IMR-90 (cell line): ENCODE data around the gene PFN2. TPM values are rescaled to one million over a fixed set of nuclear protein-coding genes. Genes with fewer than 3 reads are reported as not detected.

Experiments used
- ATAC-seq: fragments of 200-7000 bp; cut with Tn5 transposase; 2 replicates; pipeline ENCODE4 v1.9.1; 2020; ENCODE audit warnings: low read depth, mild to moderate bottlenecking, moderate library complexity
- BruUV-seq: library from RNA; stranded (reverse); fragments of 400-500 nt; replicated peaks from 2 replicates; lab custom pipeline; 2021; lab: Mats Ljungman, UMichigan
- CTCF ChIA-PET: fragments of 300-600 bp; formaldehyde crosslinking; extraction: SDS; loops from one replicate; lab custom pipeline; 2021; ENCODE audit warnings: antibody characterized with exemption; lab: Yijun Ruan, JAX
- POLR2A ChIA-PET: fragments of 300-600 bp; sonication (Branson Sonifier 250); formaldehyde crosslinking; loops from one replicate; lab custom pipeline; 2022; ENCODE audit warnings: antibody characterized with exemption; ENCODE audit not compliant: unreplicated experiment; lab: Charles Lee
- DNase-seq: peaks from one replicate; pipeline ENCODE4 v3.0.0; 2013
- H2AFZ ChIP-seq: replicated peaks from 2 replicates; pipeline ENCODE3; 2013; ENCODE audit warnings: low read length, mild to moderate bottlenecking; ENCODE audit not compliant: poor library complexity
- H2AK5ac ChIP-seq: 2 replicates; pipeline ENCODE4 v1.6.1; 2013; ENCODE audit warnings: low read depth, low read length, inconsistent platforms
- H2AK9ac ChIP-seq: replicated peaks from 2 replicates; pipeline ENCODE3; 2013; ENCODE audit warnings: mild to moderate bottlenecking, low read depth, low read length, moderate library complexity; ENCODE audit not compliant: poor library complexity
- H2BK120ac ChIP-seq: 2 replicates; pipeline ENCODE4 v1.6.1; 2013; ENCODE audit warnings: low read depth, low read length, inconsistent platforms
- H2BK15ac ChIP-seq: 3 replicates; pipeline ENCODE4 v1.6.1; 2013; ENCODE audit warnings: low read depth, low read length, inconsistent platforms
- H2BK20ac ChIP-seq: 2 replicates; pipeline ENCODE4 v1.6.1; 2013; ENCODE audit warnings: low read depth, mild to moderate bottlenecking, inconsistent platforms, low read length, moderate library complexity
- H2BK5ac ChIP-seq: 2 replicates; pipeline ENCODE4 v1.6.1; 2013; ENCODE audit warnings: mild to moderate bottlenecking, low read depth, low read length, inconsistent platforms; ENCODE audit not compliant: poor library complexity, severe bottlenecking
- H3K14ac ChIP-seq: replicated peaks from 2 replicates; pipeline ENCODE4 v1.6.1; 2013; ENCODE audit warnings: low read depth, low read length, inconsistent platforms
- H3K18ac ChIP-seq: 2 replicates; pipeline ENCODE4 v1.6.1; 2013; ENCODE audit warnings: low read depth, low read length, control low read depth
- H3K23ac ChIP-seq: 2 replicates; pipeline ENCODE4 v1.6.1; 2013; ENCODE audit warnings: low read depth, low read length, inconsistent platforms
- H3K27ac ChIP-seq: 2 replicates; pipeline ENCODE4 v1.5.1; 2013; ENCODE audit warnings: mild to moderate bottlenecking, control low read depth, low read length; ENCODE audit not compliant: insufficient read depth
- H3K27me3 ChIP-seq: 2 replicates; pipeline ENCODE4 v1.6.1; 2013; ENCODE audit warnings: low read length; ENCODE audit not compliant: control insufficient read depth, insufficient read depth
- H3K36me3 ChIP-seq: 2 replicates; pipeline ENCODE4 v1.6.1; 2013; ENCODE audit warnings: low read length, mixed read lengths; ENCODE audit not compliant: control insufficient read depth, insufficient read depth
- H3K4ac ChIP-seq: 2 replicates; pipeline ENCODE4 v1.6.1; 2013; ENCODE audit warnings: low read depth, low read length, inconsistent platforms
- H3K4me1 ChIP-seq: 2 replicates; pipeline ENCODE4 v1.6.1; 2013; ENCODE audit warnings: low read length, mixed read lengths; ENCODE audit not compliant: control insufficient read depth, insufficient read depth
- H3K4me2 ChIP-seq: 2 replicates; pipeline ENCODE4 v1.6.1; 2013; ENCODE audit warnings: low read depth, mild to moderate bottlenecking, control low read depth, low read length, moderate library complexity
- H3K4me3 ChIP-seq: 2 replicates; pipeline ENCODE4 v1.5.1; 2013; ENCODE audit warnings: low read depth, mild to moderate bottlenecking, control low read depth, low read length, moderate library complexity; ENCODE audit not compliant: insufficient read depth
- H3K56ac ChIP-seq: 2 replicates; pipeline ENCODE4 v1.6.1; 2013; ENCODE audit warnings: low read length, inconsistent platforms; ENCODE audit not compliant: insufficient read depth; ENCODE audit errors: extremely low read depth
- H3K79me1 ChIP-seq, 2 experiments: 2 replicates each; pipeline ENCODE4 v1.6.1; 2013; ENCODE audit warnings: low read length in 2 of 2, inconsistent platforms in 1 of 2, low read depth in 1 of 2
- H3K9ac ChIP-seq: 2 replicates; pipeline ENCODE4 v1.6.1; 2013; ENCODE audit warnings: low read depth, low read length, control low read depth
- H3K9me1 ChIP-seq: 2 replicates; pipeline ENCODE4 v1.6.1; 2013; ENCODE audit warnings: low read length, inconsistent platforms; ENCODE audit not compliant: insufficient read depth
- H3K9me3 ChIP-seq: 2 replicates; pipeline ENCODE4 v1.6.1; 2013; ENCODE audit warnings: low read length; ENCODE audit not compliant: control insufficient read depth, insufficient read depth
- H4K20me1 ChIP-seq: 2 replicates; pipeline ENCODE4 v1.6.1; 2013; ENCODE audit warnings: low read length, inconsistent platforms; ENCODE audit not compliant: insufficient read depth
- H4K5ac ChIP-seq: 2 replicates; pipeline ENCODE4 v1.6.1; 2013; ENCODE audit warnings: mild to moderate bottlenecking, low read depth, low read length, control low read depth
- H4K8ac ChIP-seq, 2 experiments: 2 replicates each; pipeline ENCODE4 v1.6.1; 2013; ENCODE audit warnings: low read depth in 2 of 2, low read length in 2 of 2, control low read depth in 1 of 2, inconsistent platforms in 1 of 2
- H4K91ac ChIP-seq: 2 replicates; pipeline ENCODE4 v1.6.1; 2013; ENCODE audit warnings: low read depth, low read length, inconsistent platforms; ENCODE audit not compliant: insufficient read depth
- MAZ ChIP-seq: IDR thresholded peaks from 2 replicates; pipeline ENCODE4 v1.6.1; 2012; ENCODE audit warnings: low read depth, mild to moderate bottlenecking, low read length, improper control_type of control experiment, moderate library complexity, borderline replicate concordance
- dilution Hi-C: fragments of 300-500 bp; cut with HindIII; formaldehyde crosslinking; loops from one replicate; pipeline ENCODE4 v1.14.3; 2018; ENCODE audit warnings: low sequenced_read_pairs; ENCODE audit not compliant: unreplicated experiment
- in situ Hi-C: fragments of 300-500 bp; cut with MboI; formaldehyde crosslinking; loops from 3 replicates; pipeline ENCODE4 v1.14.3; 2019; ENCODE audit warnings: low sequenced_read_pairs, inconsistent platforms, mixed read lengths
- intact Hi-C: fragments of 100-400 bp; cut with micrococcal nuclease; formaldehyde crosslinking; loops from 2 replicates; pipeline ENCODE4 v1.10.0; 2022
- polyA plus RNA-seq, 3 experiments: library from polyadenylated mRNA; depleted of rRNA; stranded (reverse); fragments of >200 nt; gene quantifications; 2 replicates each; pipeline ENCODE4 v1.2.3, GENCODE V29; 2012; ENCODE audit warnings: low replicate concordance in 1 of 3
- total RNA-seq: library from RNA; depleted of rRNA; stranded (reverse); fragments of >200 nt; gene quantifications from 2 replicates; pipeline ENCODE4 v1.2.3, GENCODE V29; 2012

PFN2 gene
- total and polyA plus RNA-seq, 2 of the 4 experiments (the other 2 are of a cell fraction), result 256 to 444 TPM

DNA sequence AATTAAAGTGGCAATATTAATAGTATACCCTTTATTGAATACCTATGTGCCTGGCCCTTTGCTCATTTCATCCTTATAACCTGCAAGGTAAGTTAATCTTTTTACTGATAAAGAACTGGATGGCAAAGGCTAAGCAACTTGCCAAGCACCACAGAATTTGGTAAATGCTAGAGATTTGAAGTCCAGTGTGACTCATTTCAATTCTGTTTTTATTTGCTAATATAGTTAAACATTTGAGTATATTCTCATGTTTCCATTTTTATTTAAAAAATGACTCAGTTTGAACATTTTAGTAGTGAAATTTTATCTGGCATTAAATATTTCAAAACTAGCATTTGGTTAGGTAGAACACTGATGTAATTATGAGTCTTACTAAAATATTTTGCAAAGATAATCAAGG lies 11.3 kb downstream of the PFN2 start:
- Histone ChIP-seq H2BK5ac (no peak overlapping the region), H2AK5ac (no peak overlapping the region), H2BK15ac (no peak overlapping the region), H3K56ac (no peak overlapping the region), H4K91ac (no peak overlapping the region), H4K20me1 (peaks cover 34% of the 10 kb centered on the region; the same call in 1 of the 2 replicates), H3K9me1 (no peaks in the 10 kb centered on the region; the same call in 1 of the 2 replicates), H2AFZ (no peak overlapping the region), H2BK20ac (no peak overlapping the region), H4K8ac (no peak overlapping the region), H3K9ac (no peak overlapping the region), H4K5ac (no peak overlapping the region), H3K4me2 (no peak overlapping the region), H2BK120ac (no peak overlapping the region), H3K18ac (no peak overlapping the region), H3K4ac (no peak overlapping the region), H2AK9ac (no peak overlapping the region), H3K4me3 (no peak overlapping the region), H3K14ac (no peak overlapping the region), H3K23ac (no peak overlapping the region), H3K36me3 (0 out of 2 replicates have a peak, but pooled peaks cover 3% of the 10 kb centered on the region), H3K79me1 (peaks cover 21 to 54% of the 10 kb centered on the region in 2 experiments), H3K9me3 (no peaks in the 10 kb centered on the region), H3K4me1 (no peaks in the 10 kb centered on the region; the same call in 1 of the 2 replicates), H3K27ac (no peak overlapping the region), H3K27me3 (no peaks in the 10 kb centered on the region)
- ATAC-seq (peak; percentile 48), DNase-seq (peak; percentile 34)
- no TSS peak for BruUV-seq
- intact Hi-C loops (no loop called here), dilution Hi-C loops (no loop called here), in situ Hi-C loops (no loop called here)
- ChIA-PET POLR2A (no interaction called here), CTCF (no interaction called here)
- no peak for TF ChIP-seq MAZ
